ENCODE results near the gene ADGRF3.

GRCh38 chr2:26276484-26277227 lies 69.9 kb downstream of the ADGRF3 start:
- TF ChIP-seq, protein P1, sequence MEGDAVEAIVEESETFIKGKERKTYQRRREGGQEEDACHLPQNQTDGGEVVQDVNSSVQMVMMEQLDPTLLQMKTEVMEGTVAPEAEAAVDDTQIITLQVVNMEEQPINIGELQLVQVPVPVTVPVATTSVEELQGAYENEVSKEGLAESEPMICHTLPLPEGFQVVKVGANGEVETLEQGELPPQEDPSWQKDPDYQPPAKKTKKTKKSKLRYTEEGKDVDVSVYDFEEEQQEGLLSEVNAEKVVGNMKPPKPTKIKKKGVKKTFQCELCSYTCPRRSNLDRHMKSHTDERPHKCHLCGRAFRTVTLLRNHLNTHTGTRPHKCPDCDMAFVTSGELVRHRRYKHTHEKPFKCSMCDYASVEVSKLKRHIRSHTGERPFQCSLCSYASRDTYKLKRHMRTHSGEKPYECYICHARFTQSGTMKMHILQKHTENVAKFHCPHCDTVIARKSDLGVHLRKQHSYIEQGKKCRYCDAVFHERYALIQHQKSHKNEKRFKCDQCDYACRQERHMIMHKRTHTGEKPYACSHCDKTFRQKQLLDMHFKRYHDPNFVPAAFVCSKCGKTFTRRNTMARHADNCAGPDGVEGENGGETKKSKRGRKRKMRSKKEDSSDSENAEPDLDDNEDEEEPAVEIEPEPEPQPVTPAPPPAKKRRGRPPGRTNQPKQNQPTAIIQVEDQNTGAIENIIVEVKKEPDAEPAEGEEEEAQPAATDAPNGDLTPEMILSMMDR (IDR thresholded peaks at IDR 0.05): no peak
- no peak for TF ChIP-seq EP300 (IDR thresholded peaks at IDR 0.05)
- no peak for TF ChIP-seq POLR2A (IDR thresholded peaks at IDR 0.05)

All from ovary (tissue), 3 donors.